Tibial nerve (tissue), 4 donors: ENCODE data around the gene SRPK2. TPM values are rescaled to one million over a fixed set of nuclear protein-coding genes. Genes with fewer than 3 reads are reported as not detected.
A peak's percentile ranks its signal among the peaks of the same experiment; 100 is the strongest.
"Not testable (repeated sequence)": the region's sequence is repeated elsewhere in the genome, so short reads cannot be mapped to it uniquely, and the experiment has no call there.

Experiments used
- DNase-seq, 2 donors: peaks; one replicate each; pipeline ENCODE4 v3.0.0-alpha.2; 2019; ENCODE audit warnings: low spot score in 2 of 2
- H3K27ac ChIP-seq, 4 donors: fragments of 200-600 bp; sonication (generic) in 3 of 4; one replicate each; pipeline ENCODE4 v1.5.1; 2017 to 2019; ENCODE audit warnings: mild to moderate bottlenecking in 1 of 4
- H3K27me3 ChIP-seq, 2 donors: fragments of 200-600 bp; sonication (generic) in 1 of 2; one replicate each; pipeline versions ENCODE4 v1.5.1 to v1.6.0; 2017 to 2019
- H3K36me3 ChIP-seq, 3 donors: fragments of 200-600 bp; sonication (generic); one replicate each; pipeline ENCODE4 v1.5.1; 2018 to 2019
- H3K4me1 ChIP-seq, 4 donors: fragments of 200-600 bp; sonication (generic) in 3 of 4; one replicate each; pipeline ENCODE4 v1.5.1; 2017 to 2019
- H3K4me3 ChIP-seq, 4 donors: fragments of 200-600 bp; sonication (generic) in 3 of 4; one replicate each; pipeline ENCODE4 v1.5.1; 2017 to 2019; ENCODE audit warnings: mild to moderate bottlenecking in 1 of 4, moderate library complexity in 1 of 4
- H3K9me3 ChIP-seq, 4 donors: fragments of 200-600 bp; sonication (generic) in 3 of 4; one replicate each; pipeline ENCODE4 v1.5.1; 2017 to 2019
- CTCF ChIP-seq, 5 experiments: fragments of 200-600 bp in 3 of 5; fragments of 450-650 bp in 2 of 5; sonication (generic) in 3 of 5; IDR thresholded peaks; one replicate each; pipeline ENCODE4 v1.5.1; 2016 to 2019; ENCODE audit warnings: antibody characterized with exemption in 5 of 5, mild to moderate bottlenecking in 3 of 5, moderate library complexity in 2 of 5
- EP300 ChIP-seq, 2 donors: sonication (generic); formaldehyde crosslinking; IDR thresholded peaks; one replicate each; pipeline ENCODE4 v1.6.1; 2017; ENCODE audit warnings: antibody characterized with exemption in 2 of 2, mild to moderate bottlenecking in 1 of 2
- POLR2A ChIP-seq, 2 donors: fragments of 450-650 bp; IDR thresholded peaks; one replicate each; pipeline ENCODE4 v1.6.1; 2017; ENCODE audit warnings: antibody characterized with exemption in 2 of 2, mild to moderate bottlenecking in 2 of 2, moderate library complexity in 2 of 2
- whole genome bisulfite sequencing, 2 donors: methylation state at CpG; one replicate each; pipeline ENCODE4 v1.1.5; 2018; 5-methylcytosine and 5-hydroxymethylcytosine counted together
- total RNA-seq, 4 donors: library from RNA; depleted of rRNA; stranded (reverse); fragments of >200 nt; gene quantifications; one replicate each; pipeline ENCODE4 v1.1.0, GENCODE V29; 2016

Gene SRPK2
- total RNA-seq, 4 donors from 2014 or later = 54.1 to 94.4 (median 61.9) TPM

- Histone ChIP-seq H3K4me1 (peaks cover 0 to 40% (median 2%) of the 10 kb centered on the region in 4 donors), H3K9me3 (peaks cover 0 to 2% (median 0%) of the 10 kb centered on the region in 4 donors), H3K27ac (peak overlapping the region; percentile 13 to 78 (median 46)), H3K4me3 (peak overlapping the region in 1 of 4 donors; percentile 33), H3K27me3 (no peaks in the 10 kb centered on the region), H3K36me3 (no peaks in the 10 kb centered on the region)
- WGBS, 2 donors = 23 to 26% methylated on average over 5 of the region's 5 CpGs
- DNase-seq = no peak
- TF ChIP-seq EP300 (IDR thresholded peaks at IDR 0.05) (peak in 1 of 2 donors; percentile 67), POLR2A (IDR thresholded peaks at IDR 0.05) (no peak)
Observed at GRCh38 chr7:105304040-105304895, 84.5 kb downstream of the SRPK2 start.

GRCh38 chr7:105300587-105300986 is 88.1 kb downstream of the SRPK2 start:
- H3K27ac ChIP-seq, DNase-seq, H3K36me3 ChIP-seq, H3K4me3 ChIP-seq, H3K27me3 ChIP-seq, H3K9me3 ChIP-seq: not testable (repeated sequence)
- WGBS, 2 donors = 95 to 97% methylated on average over 6 of the region's 6 CpGs
- peaks cover 0 to 24% (median under 1%) of the 10 kb centered on the region in 4 donors for H3K4me1 ChIP-seq

GRCh38 chr7:105298439-105298894 is 90.3 kb downstream of the SRPK2 start:
- Histone ChIP-seq H3K27me3 (no peaks in the 10 kb centered on the region), H3K9me3 (peaks cover 0 to 2% (median 0%) of the 10 kb centered on the region in 4 donors), H3K4me3 (no peak overlapping the region), H3K4me1 (peaks cover 0 to 11% (median 0%) of the 10 kb centered on the region in 4 donors), H3K36me3 (no peaks in the 10 kb centered on the region), H3K27ac (no peak overlapping the region)
- no peak for DNase-seq
- TF ChIP-seq CTCF (IDR thresholded peaks at IDR 0.05) (no peak), POLR2A (IDR thresholded peaks at IDR 0.05) (no peak), EP300 (IDR thresholded peaks at IDR 0.05) (no peak)
- 90 to 98% methylated on average over 4 of the region's 4 CpGs for WGBS, 2 donors

- no peaks in the 10 kb centered on the region for H3K36me3 ChIP-seq
- H3K9me3 ChIP-seq = peaks cover 0 to 2% (median 0%) of the 10 kb centered on the region in 4 donors
- WGBS, 2 donors = 98 to 100% methylated on average over 2 of the region's 2 CpGs
- TF ChIP-seq POLR2A (IDR thresholded peaks at IDR 0.05) (no peak), EP300 (IDR thresholded peaks at IDR 0.05) (no peak), CTCF (IDR thresholded peaks at IDR 0.05) (no peak)
- H3K27me3 ChIP-seq = no peaks in the 10 kb centered on the region
- H3K4me3 ChIP-seq = no peak overlapping the region
- DNase-seq = no peak
- peaks cover 0 to 11% (median 0%) of the 10 kb centered on the region in 4 donors for H3K4me1 ChIP-seq
- H3K27ac ChIP-seq = no peak overlapping the region
Observed at GRCh38 chr7:105297985-105298384, 90.7 kb downstream of the SRPK2 start.

- TF ChIP-seq EP300 (IDR thresholded peaks at IDR 0.05) = no peak
- TF ChIP-seq POLR2A (IDR thresholded peaks at IDR 0.05) = no peak
- no peak for TF ChIP-seq CTCF (IDR thresholded peaks at IDR 0.05)
- peaks cover 0 to 11% (median 0%) of the 10 kb centered on the region in 4 donors for H3K4me1 ChIP-seq
- H3K4me3 ChIP-seq = no peak overlapping the region
- no peaks in the 10 kb centered on the region for H3K36me3 ChIP-seq
- 96 to 98% methylated on average over 5 of the region's 5 CpGs for WGBS, 2 donors
- H3K27me3 ChIP-seq = no peaks in the 10 kb centered on the region
- no peak for DNase-seq
- H3K27ac ChIP-seq = no peak overlapping the region
- H3K9me3 ChIP-seq = no peaks in the 10 kb centered on the region
Observed at GRCh38 chr7:105297309-105297708, 91.4 kb downstream of the SRPK2 start.

- no peaks in the 10 kb centered on the region for H3K27me3 ChIP-seq
- H3K36me3 ChIP-seq = no peaks in the 10 kb centered on the region
- H3K27ac ChIP-seq = no peak overlapping the region
- H3K9me3 ChIP-seq = no peaks in the 10 kb centered on the region
- TF ChIP-seq POLR2A (IDR thresholded peaks at IDR 0.05) = no peak
- no peak for TF ChIP-seq EP300 (IDR thresholded peaks at IDR 0.05)
- TF ChIP-seq CTCF (IDR thresholded peaks at IDR 0.05) = no peak
- no peak overlapping the region for H3K4me3 ChIP-seq
- DNase-seq = no peak
- H3K4me1 ChIP-seq = peaks cover 0 to 11% (median 0%) of the 10 kb centered on the region in 4 donors
Observed at GRCh38 chr7:105296491-105296890, 92.2 kb downstream of the SRPK2 start.
